IMR-90 (cell line): ENCODE measurements around the gene DIAPH1. TPM values are rescaled to one million over a fixed set of nuclear protein-coding genes. Genes with fewer than 3 reads are reported as not detected.
A peak's percentile ranks its signal among the peaks of the same experiment; 100 is the strongest.

Experiments used
- ATAC-seq: fragments of 200-7000 bp; cut with Tn5 transposase; 2 replicates; pipeline ENCODE4 v1.9.1; 2020; ENCODE audit warnings: low read depth, mild to moderate bottlenecking, moderate library complexity
- BruUV-seq: library from RNA; stranded (reverse); fragments of 400-500 nt; replicated peaks from 2 replicates; lab custom pipeline; 2021; lab: Mats Ljungman, UMichigan
- CTCF ChIA-PET: fragments of 300-600 bp; formaldehyde crosslinking; extraction: SDS; loops from one replicate; lab custom pipeline; 2021; ENCODE audit warnings: antibody characterized with exemption; lab: Yijun Ruan, JAX
- POLR2A ChIA-PET: fragments of 300-600 bp; sonication (Branson Sonifier 250); formaldehyde crosslinking; loops from one replicate; lab custom pipeline; 2022; ENCODE audit warnings: antibody characterized with exemption; ENCODE audit not compliant: unreplicated experiment; lab: Charles Lee
- DNase-seq: peaks from one replicate; pipeline ENCODE4 v3.0.0; 2013
- H2AFZ ChIP-seq: replicated peaks from 2 replicates; pipeline ENCODE3; 2013; ENCODE audit warnings: low read length, mild to moderate bottlenecking; ENCODE audit not compliant: poor library complexity
- H2AK5ac ChIP-seq: 2 replicates; pipeline ENCODE4 v1.6.1; 2013; ENCODE audit warnings: low read depth, low read length, inconsistent platforms
- H2AK9ac ChIP-seq: replicated peaks from 2 replicates; pipeline ENCODE3; 2013; ENCODE audit warnings: mild to moderate bottlenecking, low read depth, low read length, moderate library complexity; ENCODE audit not compliant: poor library complexity
- H2BK120ac ChIP-seq: 2 replicates; pipeline ENCODE4 v1.6.1; 2013; ENCODE audit warnings: low read depth, low read length, inconsistent platforms
- H2BK15ac ChIP-seq: 3 replicates; pipeline ENCODE4 v1.6.1; 2013; ENCODE audit warnings: low read depth, low read length, inconsistent platforms
- H2BK20ac ChIP-seq: 2 replicates; pipeline ENCODE4 v1.6.1; 2013; ENCODE audit warnings: low read depth, mild to moderate bottlenecking, inconsistent platforms, low read length, moderate library complexity
- H2BK5ac ChIP-seq: 2 replicates; pipeline ENCODE4 v1.6.1; 2013; ENCODE audit warnings: mild to moderate bottlenecking, low read depth, low read length, inconsistent platforms; ENCODE audit not compliant: poor library complexity, severe bottlenecking
- H3K14ac ChIP-seq: replicated peaks from 2 replicates; pipeline ENCODE4 v1.6.1; 2013; ENCODE audit warnings: low read depth, low read length, inconsistent platforms
- H3K18ac ChIP-seq: 2 replicates; pipeline ENCODE4 v1.6.1; 2013; ENCODE audit warnings: low read depth, low read length, control low read depth
- H3K23ac ChIP-seq: 2 replicates; pipeline ENCODE4 v1.6.1; 2013; ENCODE audit warnings: low read depth, low read length, inconsistent platforms
- H3K27ac ChIP-seq: 2 replicates; pipeline ENCODE4 v1.5.1; 2013; ENCODE audit warnings: mild to moderate bottlenecking, control low read depth, low read length; ENCODE audit not compliant: insufficient read depth
- H3K27me3 ChIP-seq: 2 replicates; pipeline ENCODE4 v1.6.1; 2013; ENCODE audit warnings: low read length; ENCODE audit not compliant: control insufficient read depth, insufficient read depth
- H3K36me3 ChIP-seq: 2 replicates; pipeline ENCODE4 v1.6.1; 2013; ENCODE audit warnings: low read length, mixed read lengths; ENCODE audit not compliant: control insufficient read depth, insufficient read depth
- H3K4ac ChIP-seq: 2 replicates; pipeline ENCODE4 v1.6.1; 2013; ENCODE audit warnings: low read depth, low read length, inconsistent platforms
- H3K4me1 ChIP-seq: 2 replicates; pipeline ENCODE4 v1.6.1; 2013; ENCODE audit warnings: low read length, mixed read lengths; ENCODE audit not compliant: control insufficient read depth, insufficient read depth
- H3K4me2 ChIP-seq: 2 replicates; pipeline ENCODE4 v1.6.1; 2013; ENCODE audit warnings: low read depth, mild to moderate bottlenecking, control low read depth, low read length, moderate library complexity
- H3K4me3 ChIP-seq: 2 replicates; pipeline ENCODE4 v1.5.1; 2013; ENCODE audit warnings: low read depth, mild to moderate bottlenecking, control low read depth, low read length, moderate library complexity; ENCODE audit not compliant: insufficient read depth
- H3K56ac ChIP-seq: 2 replicates; pipeline ENCODE4 v1.6.1; 2013; ENCODE audit warnings: low read length, inconsistent platforms; ENCODE audit not compliant: insufficient read depth; ENCODE audit errors: extremely low read depth
- H3K79me1 ChIP-seq, 2 experiments: 2 replicates each; pipeline ENCODE4 v1.6.1; 2013; ENCODE audit warnings: low read length in 2 of 2, inconsistent platforms in 1 of 2, low read depth in 1 of 2
- H3K9ac ChIP-seq: 2 replicates; pipeline ENCODE4 v1.6.1; 2013; ENCODE audit warnings: low read depth, low read length, control low read depth
- H3K9me1 ChIP-seq: 2 replicates; pipeline ENCODE4 v1.6.1; 2013; ENCODE audit warnings: low read length, inconsistent platforms; ENCODE audit not compliant: insufficient read depth
- H3K9me3 ChIP-seq: 2 replicates; pipeline ENCODE4 v1.6.1; 2013; ENCODE audit warnings: low read length; ENCODE audit not compliant: control insufficient read depth, insufficient read depth
- H4K20me1 ChIP-seq: 2 replicates; pipeline ENCODE4 v1.6.1; 2013; ENCODE audit warnings: low read length, inconsistent platforms; ENCODE audit not compliant: insufficient read depth
- H4K5ac ChIP-seq: 2 replicates; pipeline ENCODE4 v1.6.1; 2013; ENCODE audit warnings: mild to moderate bottlenecking, low read depth, low read length, control low read depth
- H4K8ac ChIP-seq, 2 experiments: 2 replicates each; pipeline ENCODE4 v1.6.1; 2013; ENCODE audit warnings: low read depth in 2 of 2, low read length in 2 of 2, control low read depth in 1 of 2, inconsistent platforms in 1 of 2
- H4K91ac ChIP-seq: 2 replicates; pipeline ENCODE4 v1.6.1; 2013; ENCODE audit warnings: low read depth, low read length, inconsistent platforms; ENCODE audit not compliant: insufficient read depth
- BHLHE40 ChIP-seq: fragments of 150-350 bp; IDR thresholded peaks from 2 replicates; pipeline ENCODE4 v1.6.1; 2016; ENCODE audit warnings: mild to moderate bottlenecking, low read depth, low read length
- CEBPB ChIP-seq: IDR thresholded peaks from 2 replicates; pipeline ENCODE4 v1.6.1; 2012; ENCODE audit warnings: low read depth, low read length, improper control_type of control experiment
- CHD1 ChIP-seq: IDR thresholded peaks from 2 replicates; pipeline ENCODE4 v1.6.1; 2012; ENCODE audit warnings: low read depth, low read length, improper control_type of control experiment
- FOS ChIP-seq: fragments of 150-350 bp; IDR thresholded peaks from 2 replicates; pipeline ENCODE4 v1.6.1; 2016; ENCODE audit warnings: low read depth, low read length
- MAFK ChIP-seq: IDR thresholded peaks from 2 replicates; pipeline ENCODE4 v1.6.1; 2012; ENCODE audit warnings: low read depth, low read length, improper control_type of control experiment
- MAZ ChIP-seq: IDR thresholded peaks from 2 replicates; pipeline ENCODE4 v1.6.1; 2012; ENCODE audit warnings: low read depth, mild to moderate bottlenecking, low read length, improper control_type of control experiment, moderate library complexity, borderline replicate concordance
- MXI1 ChIP-seq: IDR thresholded peaks from 2 replicates; pipeline ENCODE4 v1.6.1; 2012; ENCODE audit warnings: low read depth, mild to moderate bottlenecking, low read length, moderate library complexity, borderline replicate concordance
- NFE2L2 ChIP-seq: fragments of 150-350 bp; IDR thresholded peaks from 2 replicates; pipeline ENCODE4 v1.6.1; 2016; ENCODE audit warnings: low read depth, mild to moderate bottlenecking, low read length
- POLR2A ChIP-seq: IDR thresholded peaks from 2 replicates; pipeline ENCODE4 v1.6.1; 2012; ENCODE audit warnings: mild to moderate bottlenecking, low read depth, low read length
- RAD21 ChIP-seq: IDR thresholded peaks from 2 replicates; pipeline ENCODE4 v1.6.1; 2012; ENCODE audit warnings: low read length, improper control_type of control experiment
- RCOR1 ChIP-seq: IDR thresholded peaks from 2 replicates; pipeline ENCODE4 v1.6.1; 2012; ENCODE audit warnings: mild to moderate bottlenecking, low read length, improper control_type of control experiment; ENCODE audit not compliant: insufficient replicate concordance
- RFX5 ChIP-seq: IDR thresholded peaks from 2 replicates; pipeline ENCODE4 v1.8.0; 2012; ENCODE audit warnings: low read depth, mild to moderate bottlenecking, low read length, moderate library complexity
- SMC3 ChIP-seq: fragments of 150-350 bp; IDR thresholded peaks from 2 replicates; pipeline ENCODE4 v1.6.1; 2016; ENCODE audit warnings: low read depth, mild to moderate bottlenecking, antibody characterized with exemption, low read length, moderate library complexity
- WGBS, 2 experiments: methylation state at CpG; one replicate each; pipeline versions ENCODE4 v1.1.5 to v1.1.7; 2013; ENCODE audit warnings: missing lambda C conversion rate in 2 of 2; ENCODE audit not compliant: insufficient read length in 1 of 2; ENCODE audit errors: extremely low coverage in 2 of 2; 5-methylcytosine and 5-hydroxymethylcytosine counted together
- dilution Hi-C: fragments of 300-500 bp; cut with HindIII; formaldehyde crosslinking; loops from one replicate; pipeline ENCODE4 v1.14.3; 2018; ENCODE audit warnings: low sequenced_read_pairs; ENCODE audit not compliant: unreplicated experiment
- in situ Hi-C: fragments of 300-500 bp; cut with MboI; formaldehyde crosslinking; loops from 3 replicates; pipeline ENCODE4 v1.14.3; 2019; ENCODE audit warnings: low sequenced_read_pairs, inconsistent platforms, mixed read lengths
- intact Hi-C: fragments of 100-400 bp; cut with micrococcal nuclease; formaldehyde crosslinking; loops from 2 replicates; pipeline ENCODE4 v1.10.0; 2022
- polyA plus RNA-seq, 3 experiments: library from polyadenylated mRNA; depleted of rRNA; stranded (reverse); fragments of >200 nt; gene quantifications; 2 replicates each; pipeline ENCODE4 v1.2.3, GENCODE V29; 2012; ENCODE audit warnings: low replicate concordance in 1 of 3
- total RNA-seq: library from RNA; depleted of rRNA; stranded (reverse); fragments of >200 nt; gene quantifications from 2 replicates; pipeline ENCODE4 v1.2.3, GENCODE V29; 2012
- TF ChIP-seq, protein P1 (sequence below): fragments of 150-350 bp; IDR thresholded peaks from 2 replicates; pipeline ENCODE4 v1.6.1; 2016; ENCODE audit warnings: low read depth, mild to moderate bottlenecking, low read length, moderate library complexity, borderline replicate concordance
- TF ChIP-seq, protein P2 (sequence below): conservative IDR thresholded peaks from 2 replicates; pipeline ENCODE4 v1.5.1; 2012; ENCODE audit warnings: mild to moderate bottlenecking, low read depth, low read length, improper control_type of control experiment
- TF ChIP-seq, protein P3 (sequence below): fragments of 150-350 bp; IDR thresholded peaks from 2 replicates; pipeline ENCODE4 v1.6.1; 2017; ENCODE audit warnings: mild to moderate bottlenecking, antibody characterized with exemption, low read length, low read depth

Gene DIAPH1
- total and polyA plus RNA-seq, 2 of the 4 experiments (the other 2 are of a cell fraction): 12.0 to 37.4 TPM

DNA sequence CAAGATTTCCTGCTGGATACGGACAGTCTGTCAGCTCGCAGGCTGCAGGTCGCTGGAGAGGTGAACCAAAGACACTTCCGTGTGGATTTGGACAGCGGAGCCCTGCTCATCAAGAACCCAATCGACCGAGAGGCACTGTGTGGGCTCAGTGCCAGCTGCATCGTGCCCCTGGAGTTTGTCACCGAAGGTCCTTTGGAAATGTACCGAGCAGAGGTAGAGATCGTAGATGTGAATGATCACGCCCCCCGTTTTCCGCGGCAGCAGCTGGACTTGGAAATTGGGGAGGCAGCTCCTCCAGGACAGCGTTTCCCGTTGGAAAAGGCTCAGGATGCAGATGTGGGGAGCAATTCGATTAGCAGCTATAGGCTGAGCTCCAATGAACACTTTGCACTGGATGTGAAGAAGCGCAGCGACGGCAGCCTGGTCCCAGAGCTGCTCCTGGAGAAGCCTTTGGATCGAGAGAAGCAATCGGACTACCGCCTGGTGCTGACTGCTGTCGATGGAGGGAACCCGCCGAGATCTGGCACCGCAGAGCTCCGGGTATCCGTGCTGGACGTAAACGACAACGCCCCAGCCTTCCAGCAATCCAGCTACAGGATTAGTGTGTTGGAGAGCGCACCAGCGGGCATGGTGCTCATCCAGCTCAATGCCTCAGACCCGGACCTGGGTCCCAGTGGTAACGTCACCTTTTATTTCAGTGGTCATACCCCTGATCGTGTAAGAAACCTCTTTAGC, 133.3 kb downstream of the DIAPH1 start:
- no peak overlapping the region for H4K5ac ChIP-seq
- no peak overlapping the region for H3K4me2 ChIP-seq
- H3K4me3 ChIP-seq: no peak overlapping the region

More for the DNA sequence above, 133.3 kb downstream of the DIAPH1 start:
- no peak overlapping the region for H2AFZ ChIP-seq
- no peak overlapping the region for H3K14ac ChIP-seq
- no peak overlapping the region for H2BK20ac ChIP-seq
- H3K9ac ChIP-seq: no peak overlapping the region
- no peaks in the 10 kb centered on the region for H3K27me3 ChIP-seq
- H2BK15ac ChIP-seq: no peak overlapping the region
- POLR2A ChIA-PET: no interaction called here
- peak overlapping the region; percentile 3 for H2AK9ac ChIP-seq
- dilution Hi-C loops: no loop called here
- no peak overlapping the region for H3K18ac ChIP-seq
- in situ Hi-C loops: no loop called here
- TF ChIP-seq, protein P1, sequence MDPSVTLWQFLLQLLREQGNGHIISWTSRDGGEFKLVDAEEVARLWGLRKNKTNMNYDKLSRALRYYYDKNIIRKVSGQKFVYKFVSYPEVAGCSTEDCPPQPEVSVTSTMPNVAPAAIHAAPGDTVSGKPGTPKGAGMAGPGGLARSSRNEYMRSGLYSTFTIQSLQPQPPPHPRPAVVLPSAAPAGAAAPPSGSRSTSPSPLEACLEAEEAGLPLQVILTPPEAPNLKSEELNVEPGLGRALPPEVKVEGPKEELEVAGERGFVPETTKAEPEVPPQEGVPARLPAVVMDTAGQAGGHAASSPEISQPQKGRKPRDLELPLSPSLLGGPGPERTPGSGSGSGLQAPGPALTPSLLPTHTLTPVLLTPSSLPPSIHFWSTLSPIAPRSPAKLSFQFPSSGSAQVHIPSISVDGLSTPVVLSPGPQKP: no peak
- TF ChIP-seq MAFK (no peak), MXI1 (no peak), MAZ (no peak), RFX5 (no peak), RAD21 (no peak), CEBPB (no peak), RCOR1 (no peak), FOS (no peak), POLR2A (no peak), SMC3 (no peak), BHLHE40 (no peak), NFE2L2 (no peak), CHD1 (no peak)
- TF ChIP-seq, protein P2, sequence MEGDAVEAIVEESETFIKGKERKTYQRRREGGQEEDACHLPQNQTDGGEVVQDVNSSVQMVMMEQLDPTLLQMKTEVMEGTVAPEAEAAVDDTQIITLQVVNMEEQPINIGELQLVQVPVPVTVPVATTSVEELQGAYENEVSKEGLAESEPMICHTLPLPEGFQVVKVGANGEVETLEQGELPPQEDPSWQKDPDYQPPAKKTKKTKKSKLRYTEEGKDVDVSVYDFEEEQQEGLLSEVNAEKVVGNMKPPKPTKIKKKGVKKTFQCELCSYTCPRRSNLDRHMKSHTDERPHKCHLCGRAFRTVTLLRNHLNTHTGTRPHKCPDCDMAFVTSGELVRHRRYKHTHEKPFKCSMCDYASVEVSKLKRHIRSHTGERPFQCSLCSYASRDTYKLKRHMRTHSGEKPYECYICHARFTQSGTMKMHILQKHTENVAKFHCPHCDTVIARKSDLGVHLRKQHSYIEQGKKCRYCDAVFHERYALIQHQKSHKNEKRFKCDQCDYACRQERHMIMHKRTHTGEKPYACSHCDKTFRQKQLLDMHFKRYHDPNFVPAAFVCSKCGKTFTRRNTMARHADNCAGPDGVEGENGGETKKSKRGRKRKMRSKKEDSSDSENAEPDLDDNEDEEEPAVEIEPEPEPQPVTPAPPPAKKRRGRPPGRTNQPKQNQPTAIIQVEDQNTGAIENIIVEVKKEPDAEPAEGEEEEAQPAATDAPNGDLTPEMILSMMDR: no peak
- TF ChIP-seq, protein P3, sequence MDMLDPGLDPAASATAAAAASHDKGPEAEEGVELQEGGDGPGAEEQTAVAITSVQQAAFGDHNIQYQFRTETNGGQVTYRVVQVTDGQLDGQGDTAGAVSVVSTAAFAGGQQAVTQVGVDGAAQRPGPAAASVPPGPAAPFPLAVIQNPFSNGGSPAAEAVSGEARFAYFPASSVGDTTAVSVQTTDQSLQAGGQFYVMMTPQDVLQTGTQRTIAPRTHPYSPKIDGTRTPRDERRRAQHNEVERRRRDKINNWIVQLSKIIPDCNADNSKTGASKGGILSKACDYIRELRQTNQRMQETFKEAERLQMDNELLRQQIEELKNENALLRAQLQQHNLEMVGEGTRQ: no peak
- H3K9me3 ChIP-seq: no peaks in the 10 kb centered on the region; the same call in 1 of the 2 replicates
- H2AK5ac ChIP-seq: no peak overlapping the region
- H3K9me1 ChIP-seq: peaks cover 27% of the 10 kb centered on the region
- H3K36me3 ChIP-seq: peaks cover 33% of the 10 kb centered on the region; the same call in 1 of the 2 replicates
- no TSS peak for BruUV-seq
- H2BK5ac ChIP-seq: no peak overlapping the region
- DNase-seq (no peak), ATAC-seq (no peak)
- H3K27ac ChIP-seq: no peak overlapping the region
- H4K91ac ChIP-seq: no peak overlapping the region
- intact Hi-C loops: no loop called here
- CTCF ChIA-PET: no interaction called here
- H4K8ac ChIP-seq: no peak overlapping the region
- 72% methylated on average over 24 of the region's 38 CpGs; no CpG with 5 or more reads in 1 of the 2 experiments for whole genome bisulfite sequencing, 2 experiments
- H4K20me1 ChIP-seq: peaks cover 63% of the 10 kb centered on the region
- H3K79me1 ChIP-seq: peaks cover 31 to 84% of the 10 kb centered on the region in 2 experiments
- peaks cover 19% of the 10 kb centered on the region for H3K4me1 ChIP-seq
- no peak overlapping the region for H3K23ac ChIP-seq
- no peak overlapping the region for H3K4ac ChIP-seq
- H3K56ac ChIP-seq: no peak overlapping the region
- H2BK120ac ChIP-seq: no peak overlapping the region
